ENCODE measurements around the gene BMP6. TPM values are rescaled to one million over a fixed set of nuclear protein-coding genes. Genes with fewer than 3 reads are reported as not detected.

Gene BMP6
- total and polyA plus RNA-seq, 9 donors, result 3.4 to 28.1 (median 8.3) TPM

DNA sequence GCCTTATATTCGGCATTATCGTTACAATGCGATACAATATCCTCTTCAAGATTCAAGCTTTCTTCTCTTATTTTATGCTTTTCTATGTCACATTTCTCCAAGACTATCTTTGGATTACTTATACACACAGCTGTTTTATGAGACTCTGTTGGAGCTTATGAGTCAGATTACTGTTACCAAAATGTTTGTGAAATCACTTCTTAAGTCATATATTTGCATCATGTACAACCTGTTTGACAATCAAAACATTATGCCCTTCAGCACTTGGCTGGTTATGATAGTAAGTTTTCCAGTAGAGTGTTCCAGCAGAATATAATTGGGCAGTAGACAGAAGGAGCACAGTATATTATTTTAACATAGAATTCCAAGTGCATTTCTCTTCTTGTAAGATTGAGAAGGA, 35.2 kb downstream of the BMP6 start:
- intact Hi-C loops (cut with DNase I), result no loop called here
- Histone ChIP-seq H3K4me3 (no peak overlapping the region), H3K4me1 (ENCODE audit: insufficient read depth) (peaks cover 7% of the 10 kb centered on the region), H3K36me3 (no peaks in the 10 kb centered on the region), H3K9me3 (peaks cover 0 to 4% of the 10 kb centered on the region in 2 donors), H3K27me3 (no peaks in the 10 kb centered on the region), H3K27ac (no peak overlapping the region)
- DNase-seq, result no peak
- WGBS, 3 donors, result 95 to 97% (median 96%) methylated on average over 3 of the region's 3 CpGs
- TF ChIP-seq CTCF (IDR thresholded peaks at IDR 0.05) (no peak), POLR2A (IDR thresholded peaks at IDR 0.05) (no peak), EP300 (IDR thresholded peaks at IDR 0.05) (no peak)

- Histone ChIP-seq H3K27me3 (no peaks in the 10 kb centered on the region), H3K36me3 (no peaks in the 10 kb centered on the region), H3K27ac (no peak overlapping the region), H3K9me3 (peaks cover 0 to 4% of the 10 kb centered on the region in 2 donors), H3K4me1 (ENCODE audit: insufficient read depth) (peaks cover 7% of the 10 kb centered on the region), H3K4me3 (no peak overlapping the region)
- TF ChIP-seq POLR2A (IDR thresholded peaks at IDR 0.05), result no peak
- TF ChIP-seq CTCF (IDR thresholded peaks at IDR 0.05), result no peak
- no peak for TF ChIP-seq EP300 (IDR thresholded peaks at IDR 0.05)
- 82 to 90% (median 87%) methylated on average over 12 of the region's 12 CpGs for WGBS, 3 donors
- no peak for DNase-seq
- intact Hi-C loops (cut with DNase I), result no loop called here
Observed at GRCh38 chr6:7762760-7763159, 36.9 kb downstream of the BMP6 start.

GRCh38 chr6:7763881-7764280, 38.0 kb downstream of the BMP6 start:
- H3K9me3 ChIP-seq, result peaks cover 0 to 4% of the 10 kb centered on the region in 2 donors
- 58 to 82% (median 60%) methylated on average over 9 of the region's 9 CpGs for WGBS, 3 donors
- no peak for DNase-seq
- peaks cover 2% of the 10 kb centered on the region for H3K4me1 ChIP-seq (ENCODE audit: insufficient read depth)
- intact Hi-C loops (cut with DNase I), result no loop called here
- H3K27me3 ChIP-seq, result no peaks in the 10 kb centered on the region
- no peak overlapping the region for H3K27ac ChIP-seq
- no peaks in the 10 kb centered on the region for H3K36me3 ChIP-seq
- TF ChIP-seq EP300 (IDR thresholded peaks at IDR 0.05) (no peak), POLR2A (IDR thresholded peaks at IDR 0.05) (no peak), CTCF (IDR thresholded peaks at IDR 0.05) (no peak)
- H3K4me3 ChIP-seq, result no peak overlapping the region

GRCh38 chr6:7765575-7766325, 39.9 kb downstream of the BMP6 start:
- no peak overlapping the region for H3K27ac ChIP-seq
- 85 to 93% (median 89%) methylated on average over 10 of the region's 10 CpGs for WGBS, 3 donors
- no peak for TF ChIP-seq POLR2A (IDR thresholded peaks at IDR 0.05)
- no peak for TF ChIP-seq EP300 (IDR thresholded peaks at IDR 0.05)
- no peak for TF ChIP-seq CTCF (IDR thresholded peaks at IDR 0.05)
- intact Hi-C loops (cut with DNase I), result no loop called here
- H3K9me3 ChIP-seq, result peaks cover 0 to 4% of the 10 kb centered on the region in 2 donors
- H3K4me1 ChIP-seq (ENCODE audit: insufficient read depth), result peaks cover 2% of the 10 kb centered on the region
- no peaks in the 10 kb centered on the region for H3K27me3 ChIP-seq
- no peaks in the 10 kb centered on the region for H3K36me3 ChIP-seq
- no peak overlapping the region for H3K4me3 ChIP-seq
- no peak for DNase-seq

Measured in ovary (tissue), 9 donors.